HepG2 (cell line): Measurements from ENCODE around the gene HYDIN.

Experiments
- ARID2 ChIP-seq: sonication (generic); formaldehyde crosslinking; IDR thresholded peaks from 2 replicates; pipeline ENCODE4 v1.8.1; 2022; ENCODE audit warnings: mild to moderate bottlenecking, missing genetic modification reagents, borderline replicate concordance
- HIVEP1 ChIP-seq: sonication (generic); formaldehyde crosslinking; IDR thresholded peaks from 2 replicates; pipeline ENCODE4 v1.4.0; 2020; ENCODE audit warnings: mild to moderate bottlenecking, missing genetic modification reagents
- HMG20B ChIP-seq: conservative IDR thresholded peaks from 2 replicates; pipeline ENCODE4 v1.6.1; 2016; ENCODE audit warnings: missing genetic modification reagents, missing compliant biosample characterization
- HOXA3 ChIP-seq: sonication (generic); formaldehyde crosslinking; IDR thresholded peaks from 2 replicates; pipeline ENCODE4 v1.5.0; 2020; ENCODE audit warnings: missing genetic modification reagents
- NCOA2 ChIP-seq: sonication (generic); formaldehyde crosslinking; IDR thresholded peaks from 2 replicates; pipeline ENCODE4 v1.8.0; 2022; ENCODE audit warnings: inconsistent platforms
- ZBTB8A ChIP-seq: sonication (generic); formaldehyde crosslinking; IDR thresholded peaks from 2 replicates; pipeline ENCODE4 v1.4.0; 2020; ENCODE audit warnings: mild to moderate bottlenecking, low read depth, missing genetic modification reagents, borderline replicate concordance
- ZNF136 ChIP-seq: sonication (generic); formaldehyde crosslinking; IDR thresholded peaks from 2 replicates; pipeline ENCODE4 v1.8.1; 2022; ENCODE audit warnings: low read depth, mild to moderate bottlenecking, moderate library complexity, missing genetic modification reagents
- ZNF230 ChIP-seq: sonication (generic); formaldehyde crosslinking; IDR thresholded peaks from 2 replicates; pipeline ENCODE4 v1.4.0; 2020; ENCODE audit warnings: mild to moderate bottlenecking, missing genetic modification reagents
- ZNF343 ChIP-seq: sonication (generic); formaldehyde crosslinking; IDR thresholded peaks from 2 replicates; pipeline ENCODE4 v1.4.0; 2020; ENCODE audit warnings: mild to moderate bottlenecking, missing genetic modification reagents
- ZNF562 ChIP-seq: sonication (generic); formaldehyde crosslinking; IDR thresholded peaks from 2 replicates; pipeline ENCODE4 v1.8.0; 2022; ENCODE audit warnings: missing genetic modification reagents, borderline replicate concordance
- TF ChIP-seq, protein P1 (sequence below): sonication (generic); formaldehyde crosslinking; IDR thresholded peaks from 2 replicates; pipeline ENCODE4 v1.5.0; 2020; ENCODE audit warnings: mild to moderate bottlenecking, missing genetic modification reagents, moderate library complexity
- TF ChIP-seq, protein P2 (sequence below): sonication (generic); formaldehyde crosslinking; IDR thresholded peaks from 2 replicates; pipeline ENCODE4 v1.8.0; 2022; ENCODE audit warnings: missing genetic modification reagents, mild to moderate bottlenecking, moderate library complexity, borderline replicate concordance
- TF ChIP-seq, protein P3 (sequence below): sonication (generic); formaldehyde crosslinking; IDR thresholded peaks from 2 replicates; pipeline ENCODE4 v1.9.0; 2021; ENCODE audit warnings: mild to moderate bottlenecking, missing genetic modification reagents
- TF ChIP-seq, protein P4 (sequence below): sonication (generic); formaldehyde crosslinking; IDR thresholded peaks from 2 replicates; pipeline ENCODE4 v1.5.1; 2020; ENCODE audit warnings: mild to moderate bottlenecking, missing genetic modification reagents, moderate library complexity

DNA sequence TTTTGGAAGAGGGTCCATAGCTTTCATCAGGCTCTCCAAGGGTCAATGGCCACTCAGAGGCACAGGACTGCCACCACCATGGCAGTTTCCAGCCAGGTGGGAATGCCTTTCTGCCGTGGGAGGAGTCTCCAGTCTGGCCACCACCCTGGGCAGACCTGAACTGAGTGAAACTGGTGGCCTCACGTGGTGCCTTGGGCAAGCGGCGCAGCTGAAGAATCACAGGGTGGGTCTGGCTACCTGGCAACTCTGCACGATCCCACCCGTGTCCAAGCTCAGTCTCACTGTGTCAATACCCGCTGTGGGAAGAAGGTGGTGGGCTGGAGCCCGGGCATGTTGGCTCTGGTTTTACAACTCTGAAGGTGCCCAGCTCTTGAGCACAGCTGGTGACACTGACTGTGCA lies 461.4 kb downstream of the HYDIN start:
- TF ChIP-seq ARID2 (CRISPR knock-in tag), result no peak
- no peak for TF ChIP-seq HMG20B (CRISPR knock-in tag)
- TF ChIP-seq HIVEP1 (CRISPR knock-in tag), result no peak
- no peak for TF ChIP-seq ZBTB8A (CRISPR knock-in tag)
- no peak for TF ChIP-seq ZNF343 (CRISPR knock-in tag)
- TF ChIP-seq, protein P1, sequence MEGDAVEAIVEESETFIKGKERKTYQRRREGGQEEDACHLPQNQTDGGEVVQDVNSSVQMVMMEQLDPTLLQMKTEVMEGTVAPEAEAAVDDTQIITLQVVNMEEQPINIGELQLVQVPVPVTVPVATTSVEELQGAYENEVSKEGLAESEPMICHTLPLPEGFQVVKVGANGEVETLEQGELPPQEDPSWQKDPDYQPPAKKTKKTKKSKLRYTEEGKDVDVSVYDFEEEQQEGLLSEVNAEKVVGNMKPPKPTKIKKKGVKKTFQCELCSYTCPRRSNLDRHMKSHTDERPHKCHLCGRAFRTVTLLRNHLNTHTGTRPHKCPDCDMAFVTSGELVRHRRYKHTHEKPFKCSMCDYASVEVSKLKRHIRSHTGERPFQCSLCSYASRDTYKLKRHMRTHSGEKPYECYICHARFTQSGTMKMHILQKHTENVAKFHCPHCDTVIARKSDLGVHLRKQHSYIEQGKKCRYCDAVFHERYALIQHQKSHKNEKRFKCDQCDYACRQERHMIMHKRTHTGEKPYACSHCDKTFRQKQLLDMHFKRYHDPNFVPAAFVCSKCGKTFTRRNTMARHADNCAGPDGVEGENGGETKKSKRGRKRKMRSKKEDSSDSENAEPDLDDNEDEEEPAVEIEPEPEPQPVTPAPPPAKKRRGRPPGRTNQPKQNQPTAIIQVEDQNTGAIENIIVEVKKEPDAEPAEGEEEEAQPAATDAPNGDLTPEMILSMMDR (CRISPR knock-in tag), result no peak
- TF ChIP-seq, protein P2, sequence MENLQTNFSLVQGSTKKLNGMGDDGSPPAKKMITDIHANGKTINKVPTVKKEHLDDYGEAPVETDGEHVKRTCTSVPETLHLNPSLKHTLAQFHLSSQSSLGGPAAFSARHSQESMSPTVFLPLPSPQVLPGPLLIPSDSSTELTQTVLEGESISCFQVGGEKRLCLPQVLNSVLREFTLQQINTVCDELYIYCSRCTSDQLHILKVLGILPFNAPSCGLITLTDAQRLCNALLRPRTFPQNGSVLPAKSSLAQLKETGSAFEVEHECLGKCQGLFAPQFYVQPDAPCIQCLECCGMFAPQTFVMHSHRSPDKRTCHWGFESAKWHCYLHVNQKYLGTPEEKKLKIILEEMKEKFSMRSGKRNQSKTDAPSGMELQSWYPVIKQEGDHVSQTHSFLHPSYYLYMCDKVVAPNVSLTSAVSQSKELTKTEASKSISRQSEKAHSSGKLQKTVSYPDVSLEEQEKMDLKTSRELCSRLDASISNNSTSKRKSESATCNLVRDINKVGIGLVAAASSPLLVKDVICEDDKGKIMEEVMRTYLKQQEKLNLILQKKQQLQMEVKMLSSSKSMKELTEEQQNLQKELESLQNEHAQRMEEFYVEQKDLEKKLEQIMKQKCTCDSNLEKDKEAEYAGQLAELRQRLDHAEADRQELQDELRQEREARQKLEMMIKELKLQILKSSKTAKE (CRISPR knock-in tag), result no peak
- no peak for TF ChIP-seq ZNF230 (CRISPR knock-in tag)
- TF ChIP-seq NCOA2 (CRISPR knock-in tag), result no peak
- TF ChIP-seq ZNF562 (CRISPR knock-in tag), result no peak
- no peak for TF ChIP-seq HOXA3
- TF ChIP-seq ZNF136 (CRISPR knock-in tag), result no peak
- TF ChIP-seq, protein P3, sequence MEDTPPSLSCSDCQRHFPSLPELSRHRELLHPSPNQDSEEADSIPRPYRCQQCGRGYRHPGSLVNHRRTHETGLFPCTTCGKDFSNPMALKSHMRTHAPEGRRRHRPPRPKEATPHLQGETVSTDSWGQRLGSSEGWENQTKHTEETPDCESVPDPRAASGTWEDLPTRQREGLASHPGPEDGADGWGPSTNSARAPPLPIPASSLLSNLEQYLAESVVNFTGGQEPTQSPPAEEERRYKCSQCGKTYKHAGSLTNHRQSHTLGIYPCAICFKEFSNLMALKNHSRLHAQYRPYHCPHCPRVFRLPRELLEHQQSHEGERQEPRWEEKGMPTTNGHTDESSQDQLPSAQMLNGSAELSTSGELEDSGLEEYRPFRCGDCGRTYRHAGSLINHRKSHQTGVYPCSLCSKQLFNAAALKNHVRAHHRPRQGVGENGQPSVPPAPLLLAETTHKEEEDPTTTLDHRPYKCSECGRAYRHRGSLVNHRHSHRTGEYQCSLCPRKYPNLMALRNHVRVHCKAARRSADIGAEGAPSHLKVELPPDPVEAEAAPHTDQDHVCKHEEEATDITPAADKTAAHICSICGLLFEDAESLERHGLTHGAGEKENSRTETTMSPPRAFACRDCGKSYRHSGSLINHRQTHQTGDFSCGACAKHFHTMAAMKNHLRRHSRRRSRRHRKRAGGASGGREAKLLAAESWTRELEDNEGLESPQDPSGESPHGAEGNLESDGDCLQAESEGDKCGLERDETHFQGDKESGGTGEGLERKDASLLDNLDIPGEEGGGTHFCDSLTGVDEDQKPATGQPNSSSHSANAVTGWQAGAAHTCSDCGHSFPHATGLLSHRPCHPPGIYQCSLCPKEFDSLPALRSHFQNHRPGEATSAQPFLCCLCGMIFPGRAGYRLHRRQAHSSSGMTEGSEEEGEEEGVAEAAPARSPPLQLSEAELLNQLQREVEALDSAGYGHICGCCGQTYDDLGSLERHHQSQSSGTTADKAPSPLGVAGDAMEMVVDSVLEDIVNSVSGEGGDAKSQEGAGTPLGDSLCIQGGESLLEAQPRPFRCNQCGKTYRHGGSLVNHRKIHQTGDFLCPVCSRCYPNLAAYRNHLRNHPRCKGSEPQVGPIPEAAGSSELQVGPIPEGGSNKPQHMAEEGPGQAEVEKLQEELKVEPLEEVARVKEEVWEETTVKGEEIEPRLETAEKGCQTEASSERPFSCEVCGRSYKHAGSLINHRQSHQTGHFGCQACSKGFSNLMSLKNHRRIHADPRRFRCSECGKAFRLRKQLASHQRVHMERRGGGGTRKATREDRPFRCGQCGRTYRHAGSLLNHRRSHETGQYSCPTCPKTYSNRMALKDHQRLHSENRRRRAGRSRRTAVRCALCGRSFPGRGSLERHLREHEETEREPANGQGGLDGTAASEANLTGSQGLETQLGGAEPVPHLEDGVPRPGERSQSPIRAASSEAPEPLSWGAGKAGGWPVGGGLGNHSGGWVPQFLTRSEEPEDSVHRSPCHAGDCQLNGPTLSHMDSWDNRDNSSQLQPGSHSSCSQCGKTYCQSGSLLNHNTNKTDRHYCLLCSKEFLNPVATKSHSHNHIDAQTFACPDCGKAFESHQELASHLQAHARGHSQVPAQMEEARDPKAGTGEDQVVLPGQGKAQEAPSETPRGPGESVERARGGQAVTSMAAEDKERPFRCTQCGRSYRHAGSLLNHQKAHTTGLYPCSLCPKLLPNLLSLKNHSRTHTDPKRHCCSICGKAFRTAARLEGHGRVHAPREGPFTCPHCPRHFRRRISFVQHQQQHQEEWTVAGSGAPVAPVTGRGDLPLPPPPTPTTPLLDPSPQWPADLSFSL (CRISPR knock-in tag), result no peak
- TF ChIP-seq, protein P4, sequence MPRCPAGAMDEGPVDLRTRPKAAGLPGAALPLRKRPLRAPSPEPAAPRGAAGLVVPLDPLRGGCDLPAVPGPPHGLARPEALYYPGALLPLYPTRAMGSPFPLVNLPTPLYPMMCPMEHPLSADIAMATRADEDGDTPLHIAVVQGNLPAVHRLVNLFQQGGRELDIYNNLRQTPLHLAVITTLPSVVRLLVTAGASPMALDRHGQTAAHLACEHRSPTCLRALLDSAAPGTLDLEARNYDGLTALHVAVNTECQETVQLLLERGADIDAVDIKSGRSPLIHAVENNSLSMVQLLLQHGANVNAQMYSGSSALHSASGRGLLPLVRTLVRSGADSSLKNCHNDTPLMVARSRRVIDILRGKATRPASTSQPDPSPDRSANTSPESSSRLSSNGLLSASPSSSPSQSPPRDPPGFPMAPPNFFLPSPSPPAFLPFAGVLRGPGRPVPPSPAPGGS, result no peak
